IMR-90 (cell line): ENCODE data around the gene CACNA1F. TPM values are rescaled to one million over a fixed set of nuclear protein-coding genes. Genes with fewer than 3 reads are reported as not detected.
A peak's percentile ranks its signal among the peaks of the same experiment; 100 is the strongest.

ENCODE experiments used
- ATAC-seq: fragments of 200-7000 bp; cut with Tn5 transposase; 2 replicates; pipeline ENCODE4 v1.9.1; 2020; ENCODE audit warnings: low read depth, mild to moderate bottlenecking, moderate library complexity
- BruUV-seq: library from RNA; stranded (reverse); fragments of 400-500 nt; replicated peaks from 2 replicates; lab custom pipeline; 2021; lab: Mats Ljungman, UMichigan
- CTCF ChIA-PET: fragments of 300-600 bp; formaldehyde crosslinking; extraction: SDS; loops from one replicate; lab custom pipeline; 2021; ENCODE audit warnings: antibody characterized with exemption; lab: Yijun Ruan, JAX
- POLR2A ChIA-PET: fragments of 300-600 bp; sonication (Branson Sonifier 250); formaldehyde crosslinking; loops from one replicate; lab custom pipeline; 2022; ENCODE audit warnings: antibody characterized with exemption; ENCODE audit not compliant: unreplicated experiment; lab: Charles Lee
- DNase-seq: peaks from one replicate; pipeline ENCODE4 v3.0.0; 2013
- H2AFZ ChIP-seq: replicated peaks from 2 replicates; pipeline ENCODE3; 2013; ENCODE audit warnings: low read length, mild to moderate bottlenecking; ENCODE audit not compliant: poor library complexity
- H2AK5ac ChIP-seq: 2 replicates; pipeline ENCODE4 v1.6.1; 2013; ENCODE audit warnings: low read depth, low read length, inconsistent platforms
- H2AK9ac ChIP-seq: replicated peaks from 2 replicates; pipeline ENCODE3; 2013; ENCODE audit warnings: mild to moderate bottlenecking, low read depth, low read length, moderate library complexity; ENCODE audit not compliant: poor library complexity
- H2BK120ac ChIP-seq: 2 replicates; pipeline ENCODE4 v1.6.1; 2013; ENCODE audit warnings: low read depth, low read length, inconsistent platforms
- H2BK15ac ChIP-seq: 3 replicates; pipeline ENCODE4 v1.6.1; 2013; ENCODE audit warnings: low read depth, low read length, inconsistent platforms
- H2BK20ac ChIP-seq: 2 replicates; pipeline ENCODE4 v1.6.1; 2013; ENCODE audit warnings: low read depth, mild to moderate bottlenecking, inconsistent platforms, low read length, moderate library complexity
- H2BK5ac ChIP-seq: 2 replicates; pipeline ENCODE4 v1.6.1; 2013; ENCODE audit warnings: mild to moderate bottlenecking, low read depth, low read length, inconsistent platforms; ENCODE audit not compliant: poor library complexity, severe bottlenecking
- H3K14ac ChIP-seq: replicated peaks from 2 replicates; pipeline ENCODE4 v1.6.1; 2013; ENCODE audit warnings: low read depth, low read length, inconsistent platforms
- H3K18ac ChIP-seq: 2 replicates; pipeline ENCODE4 v1.6.1; 2013; ENCODE audit warnings: low read depth, low read length, control low read depth
- H3K23ac ChIP-seq: 2 replicates; pipeline ENCODE4 v1.6.1; 2013; ENCODE audit warnings: low read depth, low read length, inconsistent platforms
- H3K27ac ChIP-seq: 2 replicates; pipeline ENCODE4 v1.5.1; 2013; ENCODE audit warnings: mild to moderate bottlenecking, control low read depth, low read length; ENCODE audit not compliant: insufficient read depth
- H3K27me3 ChIP-seq: 2 replicates; pipeline ENCODE4 v1.6.1; 2013; ENCODE audit warnings: low read length; ENCODE audit not compliant: control insufficient read depth, insufficient read depth
- H3K36me3 ChIP-seq: 2 replicates; pipeline ENCODE4 v1.6.1; 2013; ENCODE audit warnings: low read length, mixed read lengths; ENCODE audit not compliant: control insufficient read depth, insufficient read depth
- H3K4ac ChIP-seq: 2 replicates; pipeline ENCODE4 v1.6.1; 2013; ENCODE audit warnings: low read depth, low read length, inconsistent platforms
- H3K4me1 ChIP-seq: 2 replicates; pipeline ENCODE4 v1.6.1; 2013; ENCODE audit warnings: low read length, mixed read lengths; ENCODE audit not compliant: control insufficient read depth, insufficient read depth
- H3K4me2 ChIP-seq: 2 replicates; pipeline ENCODE4 v1.6.1; 2013; ENCODE audit warnings: low read depth, mild to moderate bottlenecking, control low read depth, low read length, moderate library complexity
- H3K4me3 ChIP-seq: 2 replicates; pipeline ENCODE4 v1.5.1; 2013; ENCODE audit warnings: low read depth, mild to moderate bottlenecking, control low read depth, low read length, moderate library complexity; ENCODE audit not compliant: insufficient read depth
- H3K56ac ChIP-seq: 2 replicates; pipeline ENCODE4 v1.6.1; 2013; ENCODE audit warnings: low read length, inconsistent platforms; ENCODE audit not compliant: insufficient read depth; ENCODE audit errors: extremely low read depth
- H3K79me1 ChIP-seq, 2 experiments: 2 replicates each; pipeline ENCODE4 v1.6.1; 2013; ENCODE audit warnings: low read length in 2 of 2, inconsistent platforms in 1 of 2, low read depth in 1 of 2
- H3K9ac ChIP-seq: 2 replicates; pipeline ENCODE4 v1.6.1; 2013; ENCODE audit warnings: low read depth, low read length, control low read depth
- H3K9me1 ChIP-seq: 2 replicates; pipeline ENCODE4 v1.6.1; 2013; ENCODE audit warnings: low read length, inconsistent platforms; ENCODE audit not compliant: insufficient read depth
- H3K9me3 ChIP-seq: 2 replicates; pipeline ENCODE4 v1.6.1; 2013; ENCODE audit warnings: low read length; ENCODE audit not compliant: control insufficient read depth, insufficient read depth
- H4K20me1 ChIP-seq: 2 replicates; pipeline ENCODE4 v1.6.1; 2013; ENCODE audit warnings: low read length, inconsistent platforms; ENCODE audit not compliant: insufficient read depth
- H4K5ac ChIP-seq: 2 replicates; pipeline ENCODE4 v1.6.1; 2013; ENCODE audit warnings: mild to moderate bottlenecking, low read depth, low read length, control low read depth
- H4K8ac ChIP-seq, 2 experiments: 2 replicates each; pipeline ENCODE4 v1.6.1; 2013; ENCODE audit warnings: low read depth in 2 of 2, low read length in 2 of 2, control low read depth in 1 of 2, inconsistent platforms in 1 of 2
- H4K91ac ChIP-seq: 2 replicates; pipeline ENCODE4 v1.6.1; 2013; ENCODE audit warnings: low read depth, low read length, inconsistent platforms; ENCODE audit not compliant: insufficient read depth
- BHLHE40 ChIP-seq: fragments of 150-350 bp; IDR thresholded peaks from 2 replicates; pipeline ENCODE4 v1.6.1; 2016; ENCODE audit warnings: mild to moderate bottlenecking, low read depth, low read length
- CEBPB ChIP-seq: IDR thresholded peaks from 2 replicates; pipeline ENCODE4 v1.6.1; 2012; ENCODE audit warnings: low read depth, low read length, improper control_type of control experiment
- CHD1 ChIP-seq: IDR thresholded peaks from 2 replicates; pipeline ENCODE4 v1.6.1; 2012; ENCODE audit warnings: low read depth, low read length, improper control_type of control experiment
- ELK1 ChIP-seq: fragments of 150-350 bp; IDR thresholded peaks from 2 replicates; pipeline ENCODE4 v1.6.1; 2016; ENCODE audit warnings: low read depth, mild to moderate bottlenecking, low read length, moderate library complexity, borderline replicate concordance
- FOS ChIP-seq: fragments of 150-350 bp; IDR thresholded peaks from 2 replicates; pipeline ENCODE4 v1.6.1; 2016; ENCODE audit warnings: low read depth, low read length
- MAFK ChIP-seq: IDR thresholded peaks from 2 replicates; pipeline ENCODE4 v1.6.1; 2012; ENCODE audit warnings: low read depth, low read length, improper control_type of control experiment
- MAZ ChIP-seq: IDR thresholded peaks from 2 replicates; pipeline ENCODE4 v1.6.1; 2012; ENCODE audit warnings: low read depth, mild to moderate bottlenecking, low read length, improper control_type of control experiment, moderate library complexity, borderline replicate concordance
- MXI1 ChIP-seq: IDR thresholded peaks from 2 replicates; pipeline ENCODE4 v1.6.1; 2012; ENCODE audit warnings: low read depth, mild to moderate bottlenecking, low read length, moderate library complexity, borderline replicate concordance
- NFE2L2 ChIP-seq: fragments of 150-350 bp; IDR thresholded peaks from 2 replicates; pipeline ENCODE4 v1.6.1; 2016; ENCODE audit warnings: low read depth, mild to moderate bottlenecking, low read length
- POLR2A ChIP-seq: IDR thresholded peaks from 2 replicates; pipeline ENCODE4 v1.6.1; 2012; ENCODE audit warnings: mild to moderate bottlenecking, low read depth, low read length
- RAD21 ChIP-seq: IDR thresholded peaks from 2 replicates; pipeline ENCODE4 v1.6.1; 2012; ENCODE audit warnings: low read length, improper control_type of control experiment
- RCOR1 ChIP-seq: IDR thresholded peaks from 2 replicates; pipeline ENCODE4 v1.6.1; 2012; ENCODE audit warnings: mild to moderate bottlenecking, low read length, improper control_type of control experiment; ENCODE audit not compliant: insufficient replicate concordance
- RFX5 ChIP-seq: IDR thresholded peaks from 2 replicates; pipeline ENCODE4 v1.8.0; 2012; ENCODE audit warnings: low read depth, mild to moderate bottlenecking, low read length, moderate library complexity
- SMC3 ChIP-seq: fragments of 150-350 bp; IDR thresholded peaks from 2 replicates; pipeline ENCODE4 v1.6.1; 2016; ENCODE audit warnings: low read depth, mild to moderate bottlenecking, antibody characterized with exemption, low read length, moderate library complexity
- WGBS, 2 experiments: methylation state at CpG; one replicate each; pipeline versions ENCODE4 v1.1.5 to v1.1.7; 2013; ENCODE audit warnings: missing lambda C conversion rate in 2 of 2; ENCODE audit not compliant: insufficient read length in 1 of 2; ENCODE audit errors: extremely low coverage in 2 of 2; 5-methylcytosine and 5-hydroxymethylcytosine counted together
- dilution Hi-C: fragments of 300-500 bp; cut with HindIII; formaldehyde crosslinking; loops from one replicate; pipeline ENCODE4 v1.14.3; 2018; ENCODE audit warnings: low sequenced_read_pairs; ENCODE audit not compliant: unreplicated experiment
- in situ Hi-C: fragments of 300-500 bp; cut with MboI; formaldehyde crosslinking; loops from 3 replicates; pipeline ENCODE4 v1.14.3; 2019; ENCODE audit warnings: low sequenced_read_pairs, inconsistent platforms, mixed read lengths
- intact Hi-C: fragments of 100-400 bp; cut with micrococcal nuclease; formaldehyde crosslinking; loops from 2 replicates; pipeline ENCODE4 v1.10.0; 2022
- polyA plus RNA-seq, 3 experiments: library from polyadenylated mRNA; depleted of rRNA; stranded (reverse); fragments of >200 nt; gene quantifications; 2 replicates each; pipeline ENCODE4 v1.2.3, GENCODE V29; 2012; ENCODE audit warnings: low replicate concordance in 1 of 3
- total RNA-seq: library from RNA; depleted of rRNA; stranded (reverse); fragments of >200 nt; gene quantifications from 2 replicates; pipeline ENCODE4 v1.2.3, GENCODE V29; 2012
- TF ChIP-seq, protein P1 (sequence below): fragments of 150-350 bp; IDR thresholded peaks from 2 replicates; pipeline ENCODE4 v1.6.1; 2017; ENCODE audit warnings: mild to moderate bottlenecking, antibody characterized with exemption, low read length, low read depth

CACNA1F gene
- total and polyA plus RNA-seq, 2 of the 4 experiments (the other 2 are of a cell fraction), result not detected

GRCh38 chrX:49171752-49172279 is 61.3 kb downstream of the CACNA1F start, which contains the start of gene PLP2:
Gene PLP2, plus strand, starts transcription at chrX:49171898. Its CDS starts 103 bp downstream, at chrX:49172001.
- peak within 1 kb of the TSS; percentile 82 for H2AK5ac ChIP-seq
- H2AK9ac ChIP-seq, result peak within 1 kb of the TSS; percentile 98
- H3K14ac ChIP-seq, result peak within 1 kb of the TSS; percentile 96
- 31% methylated on average over 20 of the region's 46 CpGs; no CpG with 5 or more reads in 1 of the 2 experiments for WGBS, 2 experiments
- peak within 1 kb of the TSS; percentile 64 for H2BK120ac ChIP-seq
- DNase-seq, result peak; percentile 40
- H2BK15ac ChIP-seq, result no peak within 1 kb of the TSS
- ChIA-PET POLR2A (no interaction called here), CTCF (no interaction called here)
- peak within 1 kb of the TSS; percentile 84 for H4K91ac ChIP-seq
- in situ Hi-C loops, result no loop called here
- H3K36me3 ChIP-seq, result peaks cover 9% of the 10 kb centered on the region
- peak within 1 kb of the TSS; percentile 61 for H3K4me3 ChIP-seq
- H4K8ac ChIP-seq, result peak within 1 kb of the TSS; percentile 84 to 89
- peak within 1 kb of the TSS; percentile 91 for H2AFZ ChIP-seq
- 0 out of 2 replicates have a peak within 1 kb of the TSS, but pooled peaks have one; percentile 35 for H2BK20ac ChIP-seq
- dilution Hi-C loops, result no loop called here
- peak; percentile 60 for TF ChIP-seq POLR2A
- no peak; the same call in 1 of the 2 replicates for TF ChIP-seq MXI1
- TF ChIP-seq ELK1, result no peak
- TF ChIP-seq CHD1, result no peak
- TF ChIP-seq, protein P1, sequence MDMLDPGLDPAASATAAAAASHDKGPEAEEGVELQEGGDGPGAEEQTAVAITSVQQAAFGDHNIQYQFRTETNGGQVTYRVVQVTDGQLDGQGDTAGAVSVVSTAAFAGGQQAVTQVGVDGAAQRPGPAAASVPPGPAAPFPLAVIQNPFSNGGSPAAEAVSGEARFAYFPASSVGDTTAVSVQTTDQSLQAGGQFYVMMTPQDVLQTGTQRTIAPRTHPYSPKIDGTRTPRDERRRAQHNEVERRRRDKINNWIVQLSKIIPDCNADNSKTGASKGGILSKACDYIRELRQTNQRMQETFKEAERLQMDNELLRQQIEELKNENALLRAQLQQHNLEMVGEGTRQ, result no peak
- TF ChIP-seq FOS, result 0 out of 2 replicates have a peak, but pooled peaks have one; percentile 27
- no peak for TF ChIP-seq BHLHE40
- TF ChIP-seq RAD21, result no peak
- TF ChIP-seq MAFK, result no peak
- TF ChIP-seq SMC3, result no peak
- peak; percentile 76; the same call in 1 of the 2 replicates for TF ChIP-seq MAZ
- no peak for TF ChIP-seq RCOR1
- no peak for TF ChIP-seq NFE2L2
- TF ChIP-seq CEBPB, result no peak
- no peak for TF ChIP-seq RFX5
- H3K27ac ChIP-seq, result peak within 1 kb of the TSS; percentile 45
- H3K56ac ChIP-seq, result peak within 1 kb of the TSS; percentile 51
- no peaks in the 10 kb centered on the region for H3K27me3 ChIP-seq
- H2BK5ac ChIP-seq, result peak within 1 kb of the TSS; percentile 22
- 0 out of 2 replicates have a peak, but pooled peaks cover 5% of the 10 kb centered on the region for H3K9me1 ChIP-seq
- intact Hi-C loops, result no loop called here
- H3K9ac ChIP-seq, result peak within 1 kb of the TSS; percentile 61
- H3K4me1 ChIP-seq, result peaks cover 8% of the 10 kb centered on the region
- H3K4ac ChIP-seq, result peak within 1 kb of the TSS; percentile 94
- H3K23ac ChIP-seq, result peak within 1 kb of the TSS; percentile 75
- H3K4me2 ChIP-seq, result peak within 1 kb of the TSS; percentile 92
- peak within 1 kb of the TSS; percentile 25; the same call in 1 of the 2 replicates for H3K18ac ChIP-seq
- ATAC-seq, result peak; percentile 48
- no TSS peak for BruUV-seq
- peak within 1 kb of the TSS; percentile 73; the same call in 1 of the 2 replicates for H4K5ac ChIP-seq
- H3K9me3 ChIP-seq, result no peaks in the 10 kb centered on the region; the same call in 1 of the 2 replicates
- peaks cover 17 to 19% of the 10 kb centered on the region in 2 experiments for H3K79me1 ChIP-seq
- no peaks in the 10 kb centered on the region; the same call in 1 of the 2 replicates for H4K20me1 ChIP-seq
